GM04503 (cell line): ENCODE measurements around the gene TMEM141.

Experiments used
- DNase-seq: peaks from one replicate; pipeline ENCODE4 v3.0.0-alpha.2; 2012; ENCODE audit warnings: low read depth

Gene TMEM141

GRCh38 chr9:136814725-136815421 is 23.7 kb downstream of the TMEM141 start:
- no peak for DNase-seq

GRCh38 chr9:136815422-136815782 is 24.3 kb downstream of the TMEM141 start:
- DNase-seq = no peak

- DNase-seq = no peak
Measured at GRCh38 chr9:136820971-136821825, 30.1 kb downstream of the TMEM141 start.

- no peak for DNase-seq
Measured at GRCh38 chr9:136821826-136822544, 30.8 kb downstream of the TMEM141 start.

- DNase-seq = no peak
Measured at GRCh38 chr9:136823136-136824046, 32.2 kb downstream of the TMEM141 start.

- no peak for DNase-seq
Measured at GRCh38 chr9:136824496-136825225, 33.5 kb downstream of the TMEM141 start.

GRCh38 chr9:136825295-136826187 is 34.4 kb downstream of the TMEM141 start:
- no peak for DNase-seq

GRCh38 chr9:136826188-136826541 is 35.0 kb downstream of the TMEM141 start:
- no peak for DNase-seq

GRCh38 chr9:136826703-136827582 is 35.8 kb downstream of the TMEM141 start:
- DNase-seq = no peak

GRCh38 chr9:136827794-136828473 is 36.8 kb downstream of the TMEM141 start:
- no peak for DNase-seq

GRCh38 chr9:136828474-136829140 is 37.5 kb downstream of the TMEM141 start:
- DNase-seq = no peak

GRCh38 chr9:136829412-136829811 is 38.3 kb downstream of the TMEM141 start:
- DNase-seq = no peak

GRCh38 chr9:136829981-136830885 is 39.1 kb downstream of the TMEM141 start:
- DNase-seq = no peak

GRCh38 chr9:136831002-136831719 is 40.0 kb downstream of the TMEM141 start:
- DNase-seq = no peak

- no peak for DNase-seq
Measured at GRCh38 chr9:136831720-136832104, 40.6 kb downstream of the TMEM141 start.

GRCh38 chr9:136832581-136832980 is 41.4 kb downstream of the TMEM141 start:
- no peak for DNase-seq
